Mesenchymal stem cell (in vitro differentiated cells and primary cell): Measurements from ENCODE around the gene SLC9A6.
"Not testable (repeated sequence)": the region's sequence is repeated elsewhere in the genome, so short reads cannot be mapped to it uniquely, and the experiment has no call there.

Experiments
- DNase-seq: peaks from one replicate; pipeline ENCODE4 v3.0.0-alpha.2; 2013
- H2AFZ ChIP-seq: one replicate; pipeline ENCODE4 v1.6.1; 2013; ENCODE audit warnings: low read depth, mild to moderate bottlenecking, control low read depth, inconsistent platforms, low read length, moderate library complexity
- H2AK5ac ChIP-seq: 2 replicates; pipeline ENCODE4 v1.6.1; 2013; ENCODE audit warnings: low read length, moderate library complexity, mild to moderate bottlenecking, inconsistent platforms; ENCODE audit not compliant: severe bottlenecking
- H2BK120ac ChIP-seq: one replicate; pipeline ENCODE4 v1.6.1; 2013; ENCODE audit warnings: low read depth, mild to moderate bottlenecking, inconsistent platforms, low read length, moderate library complexity
- H2BK12ac ChIP-seq, 2 experiments: one replicate each; pipeline ENCODE4 v1.6.1; 2013; ENCODE audit warnings: inconsistent platforms in 2 of 2, low read length in 2 of 2, mild to moderate bottlenecking in 2 of 2, moderate library complexity in 2 of 2, control low read depth in 1 of 2
- H2BK15ac ChIP-seq: one replicate; pipeline ENCODE4 v1.6.1; 2013; ENCODE audit warnings: mild to moderate bottlenecking, low read depth, inconsistent platforms; ENCODE audit not compliant: poor library complexity, severe bottlenecking
- H2BK5ac ChIP-seq: 2 replicates; pipeline ENCODE4 v1.6.1; 2013; ENCODE audit warnings: low read depth, mild to moderate bottlenecking, low read length, control low read depth, inconsistent platforms; ENCODE audit not compliant: poor library complexity, severe bottlenecking
- H3K14ac ChIP-seq, 2 experiments: one replicate each; pipeline ENCODE4 v1.6.1; 2013; ENCODE audit warnings: inconsistent platforms in 2 of 2, low read length in 2 of 2, control low read depth in 1 of 2, mild to moderate bottlenecking in 1 of 2, moderate library complexity in 1 of 2
- H3K18ac ChIP-seq, 2 experiments: one replicate each; pipeline ENCODE4 v1.6.1; 2013; ENCODE audit warnings: inconsistent platforms in 2 of 2, low read length in 2 of 2, control low read depth in 1 of 2, low read depth in 1 of 2, mild to moderate bottlenecking in 1 of 2
- H3K23ac ChIP-seq, 2 experiments: one replicate each; pipeline ENCODE4 v1.6.1; 2013; ENCODE audit warnings: inconsistent platforms in 2 of 2, low read length in 2 of 2, mild to moderate bottlenecking in 2 of 2, moderate library complexity in 2 of 2, control low read depth in 1 of 2
- H3K27ac ChIP-seq: 2 replicates; pipeline ENCODE4 v1.5.1; 2013; ENCODE audit warnings: mild to moderate bottlenecking, moderate library complexity, low read length, control low read depth, inconsistent platforms; ENCODE audit not compliant: poor library complexity, severe bottlenecking
- H3K27me3 ChIP-seq, 2 experiments: 2 replicates each; pipeline versions ENCODE4 v1.6.1 to v1.7.0; 2013; ENCODE audit warnings: low read length in 2 of 2, mild to moderate bottlenecking in 2 of 2, moderate library complexity in 2 of 2, control low read depth in 1 of 2, inconsistent platforms in 1 of 2; ENCODE audit not compliant: control insufficient read depth in 1 of 2, insufficient read depth in 1 of 2
- H3K36me3 ChIP-seq, 2 experiments: 2 replicates each; pipeline versions ENCODE4 v1.6.1 to v1.7.0; 2013; ENCODE audit warnings: low read length in 2 of 2, control low read depth in 1 of 2, inconsistent platforms in 1 of 2, low read depth in 1 of 2, mild to moderate bottlenecking in 1 of 2; ENCODE audit not compliant: insufficient read depth in 2 of 2, control insufficient read depth in 1 of 2
- H3K4ac ChIP-seq, 2 experiments: one replicate each; pipeline ENCODE4 v1.6.1; 2013; ENCODE audit warnings: inconsistent platforms in 2 of 2, low read length in 2 of 2, mild to moderate bottlenecking in 2 of 2, moderate library complexity in 2 of 2, control low read depth in 1 of 2, low read depth in 1 of 2
- H3K4me1 ChIP-seq: 2 replicates; pipeline ENCODE4 v1.6.1; 2013; ENCODE audit warnings: low read depth, low read length, control low read depth; ENCODE audit not compliant: control insufficient read depth, insufficient read depth
- H3K4me2 ChIP-seq: 2 replicates; pipeline ENCODE4 v1.6.1; 2013; ENCODE audit warnings: low read length, mild to moderate bottlenecking, inconsistent platforms; ENCODE audit not compliant: poor library complexity, severe bottlenecking
- H3K4me3 ChIP-seq, 2 experiments: 2 replicates each; pipeline versions ENCODE4 v1.5.1 to v1.7.0; 2013; ENCODE audit warnings: low read length in 2 of 2, mild to moderate bottlenecking in 2 of 2, control low read depth in 1 of 2, low read depth in 1 of 2; ENCODE audit not compliant: insufficient read depth in 1 of 2
- H3K79me1 ChIP-seq: replicated peaks from 2 replicates; pipeline ENCODE4 v1.6.1; 2013; ENCODE audit warnings: mild to moderate bottlenecking, control low read depth, low read length, inconsistent platforms; ENCODE audit not compliant: poor library complexity, severe bottlenecking
- H3K9ac ChIP-seq: 2 replicates; pipeline ENCODE4 v1.7.0; 2013; ENCODE audit warnings: mild to moderate bottlenecking, low read length, moderate library complexity
- H3K9me3 ChIP-seq: 2 replicates; pipeline ENCODE4 v1.7.0; 2013; ENCODE audit warnings: mild to moderate bottlenecking, low read length; ENCODE audit not compliant: control insufficient read depth
- H4K8ac ChIP-seq: one replicate; pipeline ENCODE4 v1.6.1; 2013; ENCODE audit warnings: inconsistent platforms, mild to moderate bottlenecking, low read length, moderate library complexity
- H4K91ac ChIP-seq: one replicate; pipeline ENCODE4 v1.6.1; 2013; ENCODE audit warnings: mild to moderate bottlenecking, low read length, inconsistent platforms
- WGBS: methylation state at CpG from one replicate; pipeline ENCODE4 v1.1.7; 2013; ENCODE audit warnings: mixed read lengths; 5-methylcytosine and 5-hydroxymethylcytosine counted together

SLC9A6 gene

GRCh38 chrX:136091898-136092297 is 106.7 kb downstream of the SLC9A6 start:
- H3K18ac ChIP-seq, H4K91ac ChIP-seq, H2BK5ac ChIP-seq, H3K27ac ChIP-seq, H3K23ac ChIP-seq, H2BK120ac ChIP-seq, H3K14ac ChIP-seq, H2BK12ac ChIP-seq, H2AK5ac ChIP-seq, H2BK15ac ChIP-seq, H3K4me2 ChIP-seq, H3K9me3 ChIP-seq, H2AFZ ChIP-seq, H3K36me3 ChIP-seq, H3K27me3 ChIP-seq, H4K8ac ChIP-seq, H3K79me1 ChIP-seq, H3K4me1 ChIP-seq, H3K9ac ChIP-seq, H3K4ac ChIP-seq, H3K4me3 ChIP-seq, DNase-seq: not testable (repeated sequence)
- 100% methylated on average over 3 of the region's 6 CpGs for WGBS

DNA sequence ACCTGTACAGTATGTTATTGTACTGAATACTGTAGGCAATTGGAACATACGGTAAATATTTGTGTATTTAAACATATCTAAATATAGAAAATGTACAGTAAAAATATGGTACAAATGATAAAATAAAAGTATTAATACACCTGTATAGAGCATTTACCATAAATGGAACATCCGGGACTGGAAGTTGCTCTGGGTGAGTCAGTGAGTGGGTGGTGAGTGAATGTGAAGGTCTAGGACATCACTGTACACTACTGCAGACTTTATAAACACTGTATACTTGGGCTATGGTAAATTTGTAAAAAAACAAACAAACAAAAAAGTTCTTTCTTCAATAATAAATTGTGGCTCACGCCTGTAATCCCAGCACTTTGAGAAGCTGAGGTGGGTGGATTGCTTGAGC is 109.7 kb downstream of the SLC9A6 start:
- DNase-seq, result no peak
- Histone ChIP-seq H2BK5ac (no peak overlapping the region), H3K23ac (no peak overlapping the region), H4K91ac (no peak overlapping the region), H2BK12ac (no peak overlapping the region), H3K27me3 (no peaks in the 10 kb centered on the region), H3K9ac (no peak overlapping the region), H3K4ac (no peak overlapping the region), H3K4me3 (no peak overlapping the region), H2BK120ac (no peak overlapping the region), H4K8ac (no peak overlapping the region), H2AFZ (no peak overlapping the region), H2AK5ac (no peak overlapping the region), H3K4me1 (peaks cover 2% of the 10 kb centered on the region), H3K79me1 (no peaks in the 10 kb centered on the region), H3K9me3 (peaks cover 4% of the 10 kb centered on the region), H3K14ac (no peak overlapping the region), H3K4me2 (no peak overlapping the region), H3K18ac (no peak overlapping the region), H2BK15ac (no peak overlapping the region), H3K27ac (no peak overlapping the region), H3K36me3 (no peaks in the 10 kb centered on the region)
- 33% methylated on average over 1 of the region's 3 CpGs for WGBS
